ENCODE data around the gene SHQ1.

Gene SHQ1

DNA sequence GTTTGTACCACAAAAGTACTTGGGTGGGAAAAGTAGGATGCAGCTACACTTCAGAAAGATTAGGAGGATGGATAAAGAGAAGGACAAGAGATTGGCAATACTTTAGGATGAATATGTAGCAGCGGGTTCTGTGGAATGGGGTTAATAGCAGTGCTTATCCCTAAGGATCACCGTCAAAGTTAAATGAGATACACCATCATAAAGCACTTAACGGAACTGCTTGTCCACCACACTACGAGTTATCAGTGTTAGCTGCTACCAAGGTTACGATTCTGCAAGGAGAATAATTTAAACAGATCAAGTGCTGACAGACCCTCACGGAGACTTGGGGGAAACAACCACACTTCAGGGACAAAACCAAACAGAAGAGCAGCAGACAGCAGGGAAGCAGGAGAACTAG is 963 bp downstream of the SHQ1 start:
- DNase-seq: no peak

DNA sequence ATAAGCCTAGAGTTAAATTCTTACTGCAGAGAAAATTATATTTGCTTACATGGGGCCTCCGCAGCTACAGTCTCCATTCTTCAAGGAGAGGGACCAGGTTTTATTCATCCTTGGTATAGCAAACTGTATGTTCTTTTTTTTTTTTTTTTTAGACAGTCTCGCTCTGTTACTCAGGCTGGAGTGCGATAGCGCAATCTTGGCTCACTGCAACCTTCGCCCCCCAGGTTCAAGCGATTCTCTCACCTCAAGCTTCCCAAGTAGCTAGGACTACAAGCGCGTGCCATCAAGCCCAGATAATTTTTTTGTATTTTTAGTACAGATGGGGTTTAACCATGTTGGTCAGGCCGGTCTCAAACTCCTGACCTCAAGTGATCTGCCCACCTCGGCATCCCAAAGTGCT is 2.1 kb downstream of the SHQ1 start:
- no peak for DNase-seq

DNA sequence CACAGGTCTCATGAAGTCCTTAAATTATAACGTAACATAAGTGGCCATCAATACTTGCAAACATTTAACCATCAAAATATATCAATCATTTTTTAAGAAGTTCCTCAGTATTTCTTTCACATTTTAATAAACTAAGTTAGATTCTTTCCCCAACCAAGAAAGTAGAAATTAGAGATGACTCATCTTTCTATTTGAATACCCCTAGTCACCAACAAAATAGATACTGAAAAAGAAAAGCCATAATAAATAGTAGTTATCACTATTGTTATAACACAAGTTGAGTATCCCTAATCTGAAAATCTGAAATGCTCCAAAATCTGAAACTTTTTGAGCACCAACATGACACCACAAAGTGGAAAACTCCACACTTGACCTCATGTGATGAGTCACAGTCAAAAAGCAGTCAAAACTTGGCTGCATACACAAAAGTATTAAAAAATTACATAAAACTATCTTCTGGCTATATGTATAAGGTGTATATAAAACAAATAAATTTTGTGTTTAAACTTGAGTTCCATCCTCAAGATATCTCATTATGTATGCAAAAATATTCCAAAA is 3.7 kb downstream of the SHQ1 start:
- DNase-seq: no peak

DNA sequence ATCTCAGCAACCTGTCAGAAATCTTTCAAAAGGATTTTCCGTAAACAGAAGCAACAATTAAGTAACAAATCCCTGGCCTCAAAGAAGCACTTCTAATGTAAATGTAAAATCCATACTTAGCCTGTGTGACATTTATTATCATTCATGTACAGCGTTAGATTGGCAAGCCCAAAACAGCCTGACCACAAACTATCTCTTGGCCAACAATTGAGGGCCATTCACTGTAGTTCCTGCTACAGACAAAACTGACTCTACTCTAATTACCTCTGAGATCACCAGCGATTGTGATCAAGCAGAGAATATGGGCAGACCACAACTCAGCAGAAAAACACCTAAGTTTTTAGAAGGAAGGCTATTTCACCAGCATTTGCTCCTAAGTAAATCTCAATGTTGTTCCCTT is 9.2 kb downstream of the SHQ1 start:
- DNase-seq: no peak

DNA sequence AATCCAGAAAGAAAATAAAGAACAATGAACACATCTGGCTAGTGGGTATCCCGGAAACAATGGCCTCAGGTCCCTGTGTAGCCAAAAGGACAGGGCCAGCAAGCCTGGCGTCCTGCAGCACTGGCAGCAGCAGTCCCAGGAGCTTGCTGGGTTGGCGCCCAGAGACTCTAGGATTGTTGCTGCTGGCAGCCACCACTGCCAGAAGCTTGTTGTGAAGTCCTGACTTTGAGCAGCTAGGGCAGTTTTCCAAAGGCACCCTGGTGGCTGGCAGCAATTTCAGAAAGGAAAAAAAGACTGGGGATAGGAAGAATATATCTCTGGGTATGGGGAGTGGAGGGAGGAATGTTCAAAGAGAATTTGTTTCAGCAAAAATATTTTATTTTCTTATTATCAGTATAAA is 11.3 kb downstream of the SHQ1 start:
- no peak for DNase-seq

- DNase-seq: no peak
Observed at GRCh38 chr3:72836416-72836815, 11.8 kb downstream of the SHQ1 start.

DNA sequence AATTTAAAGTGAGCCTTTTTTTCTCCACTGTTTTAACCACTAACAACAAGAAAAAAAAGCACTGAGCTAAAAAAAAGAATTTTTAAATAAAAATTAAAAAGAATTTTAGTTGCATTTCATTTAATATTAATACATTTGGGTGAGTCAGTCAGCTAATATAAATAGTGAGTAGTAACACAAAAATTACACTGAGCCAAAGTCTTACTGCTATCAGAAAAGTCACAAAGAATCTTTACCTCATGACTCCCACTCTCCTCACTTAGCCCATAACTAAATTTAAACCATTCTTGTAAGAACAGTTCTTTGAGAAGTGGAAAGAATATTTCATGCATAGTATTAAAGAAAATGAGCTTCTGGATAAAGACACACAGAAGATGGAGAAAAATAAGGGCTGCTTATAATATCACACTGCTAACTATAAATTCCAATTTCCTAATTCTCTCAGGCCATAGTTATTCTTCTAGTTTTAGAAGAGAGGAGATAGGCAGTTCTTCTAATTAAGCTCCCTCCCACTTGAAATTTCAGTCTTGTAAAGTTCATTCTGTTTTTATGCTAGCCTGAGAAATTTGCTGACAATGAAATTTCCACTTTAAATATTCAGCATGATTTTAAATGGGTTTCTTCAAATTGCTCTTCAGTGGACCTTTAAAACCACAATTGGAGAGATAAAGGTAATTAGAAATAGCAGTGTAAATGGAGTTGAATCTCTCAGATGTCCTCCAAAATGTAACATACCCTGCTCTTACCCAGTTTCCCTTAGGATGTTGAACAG is 17.6 kb downstream of the SHQ1 start:
- no peak for DNase-seq

- no peak for DNase-seq
Observed at GRCh38 chr3:72829701-72830100, 18.5 kb downstream of the SHQ1 start.

DNA sequence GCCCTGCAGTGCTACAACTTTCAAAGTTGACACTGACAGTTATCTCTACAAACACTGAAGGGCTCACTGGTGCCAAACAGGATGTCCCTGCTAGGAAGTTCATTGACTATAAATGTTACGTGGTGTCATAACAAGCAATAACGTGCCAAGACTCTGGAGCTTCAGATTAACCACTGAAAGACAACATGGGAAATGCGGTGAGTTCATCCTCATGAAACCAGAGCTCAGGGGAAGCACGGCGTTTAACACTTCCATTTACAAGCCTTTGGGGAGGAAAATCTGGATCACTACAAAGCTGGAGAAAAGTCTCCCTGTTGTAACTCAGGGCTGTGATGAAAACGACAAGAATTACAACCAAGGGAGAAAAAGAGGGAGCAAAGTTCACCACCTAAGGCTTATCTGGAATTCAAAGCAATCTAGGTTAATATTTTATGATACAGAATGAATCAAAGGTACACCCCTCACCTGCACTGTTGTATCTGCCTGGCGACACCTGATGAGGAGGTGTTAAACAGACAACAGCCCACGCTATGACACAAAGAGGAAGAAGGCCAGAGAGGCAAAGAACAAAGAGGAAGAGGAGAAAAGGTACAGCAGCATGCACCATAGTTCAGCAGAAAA is 27.0 kb downstream of the SHQ1 start:
- peak in 3 of 6 experiments; percentile 5 to 40 (median 34) for DNase-seq

- DNase-seq: no peak
Observed at GRCh38 chr3:72820415-72820814, 27.8 kb downstream of the SHQ1 start.

GRCh38 chr3:72818905-72819304 is 29.3 kb downstream of the SHQ1 start:
- DNase-seq: no peak

DNA sequence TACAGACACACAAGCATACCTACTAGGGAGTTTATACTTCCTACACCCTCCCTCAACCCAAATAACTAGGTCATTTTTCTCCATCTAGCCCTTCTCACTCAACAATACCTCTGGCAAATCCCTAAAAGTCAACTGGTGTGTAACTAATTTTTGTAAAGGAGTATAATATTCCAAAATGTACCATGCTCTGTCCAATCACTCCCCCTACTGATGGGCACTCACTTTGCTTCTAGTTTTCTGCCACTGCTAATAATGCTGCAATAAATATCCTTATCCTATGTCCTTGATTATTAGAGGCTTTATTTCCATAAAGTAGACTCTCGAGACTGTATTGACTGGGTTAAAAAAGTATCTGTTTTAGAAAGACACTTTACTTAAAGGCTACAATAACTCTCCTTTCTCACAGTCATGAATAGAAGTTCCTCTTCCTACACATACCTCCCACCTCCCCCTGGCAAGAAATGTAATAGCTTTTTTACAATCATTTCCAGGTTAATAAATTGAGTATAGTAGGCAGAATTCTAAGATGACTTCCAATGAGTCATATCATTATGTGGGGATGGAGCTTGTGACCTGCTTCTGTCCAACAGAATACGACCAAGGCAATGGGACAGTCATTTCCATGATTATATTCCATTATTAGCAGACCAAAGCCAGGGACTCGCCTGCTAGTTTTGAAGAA is 30.0 kb downstream of the SHQ1 start:
- DNase-seq: no peak

DNA sequence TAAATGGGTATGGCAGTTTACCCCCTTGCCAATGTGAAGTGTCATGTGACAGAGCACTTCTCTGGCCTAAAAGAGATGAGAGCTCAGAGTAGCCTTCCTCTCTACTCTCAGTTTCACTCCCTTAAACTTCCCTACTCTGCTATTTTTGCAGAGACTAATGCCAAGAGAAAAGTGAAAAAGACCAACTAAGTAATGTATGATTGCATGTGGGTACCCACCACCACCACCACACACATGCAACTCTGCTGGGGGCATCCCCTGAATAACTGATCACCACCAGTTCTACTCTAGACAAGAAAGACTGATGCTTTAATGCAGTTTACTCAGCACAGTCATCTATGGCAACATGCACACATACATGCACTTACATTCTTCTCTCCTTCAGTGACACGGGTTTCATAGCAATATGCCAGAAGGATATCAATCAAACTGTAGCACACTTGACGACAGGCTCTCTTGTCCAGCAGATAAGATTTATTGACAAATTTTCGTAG is 31.3 kb downstream of the SHQ1 start:
- DNase-seq: no peak

- DNase-seq: no peak
Observed at GRCh38 chr3:72814308-72814707, 33.9 kb downstream of the SHQ1 start.

DNA sequence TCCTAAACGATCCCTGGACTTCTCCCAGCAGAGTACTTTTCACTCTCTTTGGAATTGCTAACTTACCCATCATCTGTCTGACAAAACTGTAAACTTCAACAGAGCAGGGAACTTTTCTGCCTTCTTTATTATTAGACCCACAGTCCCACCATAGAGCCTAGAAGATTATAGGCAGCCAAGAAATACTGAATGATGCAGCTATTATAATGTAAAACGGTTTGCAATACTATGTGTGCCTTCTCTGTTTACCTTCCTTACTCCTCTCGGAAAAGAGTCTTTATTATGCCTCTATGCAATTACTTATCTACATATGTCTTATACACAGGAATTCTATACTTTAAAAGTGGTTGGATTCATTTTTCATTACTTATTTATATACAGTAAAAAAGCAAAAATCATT is 36.0 kb downstream of the SHQ1 start:
- no peak for DNase-seq

DNA sequence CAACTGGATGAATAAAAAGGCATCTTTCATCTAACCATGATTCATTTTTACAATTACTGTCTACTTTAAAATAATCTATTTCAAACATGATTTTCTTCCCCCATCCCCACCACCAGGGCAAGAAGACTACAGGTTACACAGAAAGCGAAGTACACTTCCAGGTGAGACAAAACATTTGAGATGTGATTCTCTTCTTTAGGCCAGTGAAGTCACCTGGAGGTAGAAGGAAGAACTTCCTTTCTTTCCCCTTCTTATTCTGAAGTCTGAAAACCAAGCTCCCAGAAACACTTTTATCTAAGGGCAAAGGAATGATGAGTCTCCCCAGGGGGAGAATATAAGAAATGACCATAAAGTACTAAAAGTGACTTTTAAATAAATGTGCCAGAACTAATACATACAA is 36.7 kb downstream of the SHQ1 start:
- DNase-seq: peak in 1 of 6 experiments; percentile 1

DNA sequence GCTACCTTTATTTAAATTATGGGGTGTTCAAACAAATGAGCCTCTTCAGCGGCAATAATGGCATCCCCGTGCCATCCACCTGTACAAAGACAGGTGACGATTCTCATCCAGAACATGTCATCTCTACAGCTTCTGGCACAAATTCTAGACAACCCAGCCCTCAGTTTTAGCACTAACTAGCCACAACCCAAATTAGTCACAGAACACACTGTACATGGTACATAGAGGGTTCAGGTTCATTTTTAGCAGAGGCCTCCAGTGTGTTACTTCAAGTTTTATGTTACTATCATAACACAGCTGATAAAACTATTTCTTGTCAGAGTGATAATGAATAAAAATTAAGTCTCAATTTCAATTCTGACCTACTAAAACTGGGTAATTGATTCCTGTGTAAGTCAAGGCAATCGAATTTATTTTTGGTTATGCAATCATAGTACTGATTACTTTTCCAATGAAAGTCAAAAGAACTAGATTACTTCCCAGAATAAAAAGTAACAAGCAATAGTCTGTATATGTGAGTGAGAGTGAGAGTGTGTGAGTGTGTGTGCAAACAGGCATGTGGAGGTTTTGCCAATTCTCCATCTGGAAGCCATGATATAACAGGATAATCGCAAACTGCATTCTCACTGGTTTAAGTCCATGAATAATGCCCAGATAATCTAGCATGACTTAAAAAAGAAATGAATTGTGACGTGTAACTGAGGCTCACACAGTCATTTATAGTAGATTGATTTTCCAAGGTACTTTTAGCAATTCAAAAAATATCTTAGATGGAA is 37.4 kb downstream of the SHQ1 start:
- no peak for DNase-seq

DNA sequence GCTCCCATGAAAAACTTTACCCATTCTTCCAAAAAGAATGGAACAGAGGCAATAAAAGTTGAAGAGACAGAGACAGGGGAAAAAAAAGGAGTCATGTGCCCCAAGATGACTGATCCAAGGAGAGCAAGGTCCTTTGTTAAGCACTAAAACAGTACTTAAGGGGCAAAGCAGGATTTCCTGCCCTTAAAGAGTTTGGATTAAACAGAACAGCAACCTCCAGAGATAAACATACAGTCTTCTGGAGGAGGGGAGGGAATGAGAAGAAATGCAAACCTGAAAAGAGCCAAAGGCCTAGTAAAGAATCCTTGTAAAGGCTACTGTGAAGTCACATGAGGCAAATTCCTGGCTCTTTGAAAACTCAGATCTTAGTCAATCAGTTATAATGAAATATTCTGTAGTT is 38.2 kb downstream of the SHQ1 start:
- DNase-seq: no peak

DNA sequence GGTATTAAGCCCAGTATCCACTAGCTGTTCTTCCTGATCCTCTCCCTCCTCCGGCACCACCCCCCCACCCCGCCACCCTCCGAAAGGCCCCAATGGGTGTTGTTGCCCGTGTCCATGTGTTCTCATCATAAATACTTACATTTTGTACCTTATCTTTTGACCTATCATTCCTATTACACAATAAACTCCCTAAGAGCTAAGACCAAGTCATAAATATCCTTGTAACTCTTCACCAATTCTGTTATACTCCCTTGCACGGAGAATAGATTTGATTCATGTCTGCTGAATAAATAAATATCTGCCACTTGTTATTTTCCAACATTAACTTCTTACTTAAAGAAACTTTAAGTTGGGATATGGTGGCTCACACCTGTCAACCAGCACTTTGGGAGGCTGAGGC is 43.9 kb downstream of the SHQ1 start:
- no peak for DNase-seq

GRCh38 chr3:72803573-72803972 is 44.7 kb downstream of the SHQ1 start:
- no peak for DNase-seq

DNA sequence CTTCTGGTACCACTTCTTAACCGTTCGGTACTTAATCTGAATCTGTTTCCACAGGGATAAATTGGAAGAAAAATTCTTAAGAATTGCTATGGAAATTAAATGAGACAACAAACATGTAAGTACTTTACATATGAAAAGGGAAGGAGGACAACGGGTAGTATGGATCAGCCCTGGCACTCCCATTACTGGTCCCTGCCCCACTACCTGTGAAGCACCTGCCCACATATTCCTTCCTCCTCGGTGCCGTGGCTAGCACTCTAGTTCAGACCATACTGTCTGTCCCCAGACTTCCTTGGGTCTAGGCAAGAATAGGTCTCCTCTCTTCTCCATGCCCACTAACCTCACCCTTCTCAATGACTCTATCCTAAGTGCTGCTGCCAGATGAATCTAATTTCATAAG is 46.2 kb downstream of the SHQ1 start:
- DNase-seq: no peak

DNA sequence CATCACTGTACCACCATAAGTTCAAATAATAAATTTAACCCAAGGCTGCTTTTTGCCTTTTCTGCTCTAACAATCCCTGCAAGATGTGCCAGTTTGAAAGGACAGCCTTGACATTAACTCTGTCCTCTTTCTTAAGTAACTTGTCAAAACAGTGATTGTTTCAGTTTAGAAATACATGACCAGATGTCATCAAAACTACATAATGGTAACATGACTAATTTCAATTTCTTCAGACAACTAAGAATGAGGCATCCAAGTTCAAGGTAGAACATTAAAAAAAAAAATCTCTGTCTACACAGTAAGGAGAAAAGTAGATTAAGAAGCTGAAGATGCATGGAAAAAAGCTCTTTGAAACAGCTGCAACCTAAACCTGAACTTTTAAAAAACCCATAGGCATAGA is 47.4 kb downstream of the SHQ1 start:
- no peak for DNase-seq
